HG03469 (cell line): Measurements from ENCODE around the gene SLK.

Experiments
- ATAC-seq: cut with Tn5 transposase; IDR thresholded peaks from one replicate; pipeline ENCODE4 v1.9.1; 2021; ENCODE audit warnings: mild to moderate bottlenecking, moderate library complexity, moderate number of reproducible peaks; ENCODE audit not compliant: unreplicated experiment

Gene SLK

GRCh38 chr10:103939522-103939921, 27.4 kb upstream of the SLK start:
- no peak for ATAC-seq

GRCh38 chr10:103941801-103942200, 25.1 kb upstream of the SLK start:
- no peak for ATAC-seq

- no peak for ATAC-seq
Observed at GRCh38 chr10:103942866-103943265, 24.1 kb upstream of the SLK start.

- no peak for ATAC-seq
Observed at GRCh38 chr10:103947799-103948516, 19.0 kb upstream of the SLK start.

GRCh38 chr10:103949728-103950127, 17.2 kb upstream of the SLK start:
- ATAC-seq = no peak

GRCh38 chr10:103951183-103951582, 15.8 kb upstream of the SLK start:
- no peak for ATAC-seq

GRCh38 chr10:103951942-103952341, 15.0 kb upstream of the SLK start:
- ATAC-seq = no peak

GRCh38 chr10:103954543-103954942, 12.4 kb upstream of the SLK start:
- ATAC-seq = no peak

- ATAC-seq = no peak
Observed at GRCh38 chr10:103958996-103959395, 7.9 kb upstream of the SLK start.

- ATAC-seq = no peak
Observed at GRCh38 chr10:103960103-103960502, 6.8 kb upstream of the SLK start.

GRCh38 chr10:103967448-103968071, 620 bp downstream of the SLK start:
- ATAC-seq = no peak

GRCh38 chr10:103968441-103969391, 1.8 kb downstream of the SLK start:
- ATAC-seq = no peak

GRCh38 chr10:103969436-103969835, 2.5 kb downstream of the SLK start:
- no peak for ATAC-seq

- no peak for ATAC-seq
Observed at GRCh38 chr10:103969857-103970627, 3.1 kb downstream of the SLK start.

GRCh38 chr10:103975169-103975568, 8.2 kb downstream of the SLK start:
- ATAC-seq = no peak

GRCh38 chr10:103977204-103977603, 10.3 kb downstream of the SLK start:
- no peak for ATAC-seq

- ATAC-seq = no peak
Observed at GRCh38 chr10:103979530-103979929, 12.6 kb downstream of the SLK start.

GRCh38 chr10:103980288-103980906, 13.5 kb downstream of the SLK start:
- no peak for ATAC-seq

GRCh38 chr10:103982639-103983038, 15.7 kb downstream of the SLK start:
- ATAC-seq = no peak

GRCh38 chr10:103983367-103983911, 16.5 kb downstream of the SLK start:
- ATAC-seq = peak; percentile 75
